OCI-LY1 (cell line): ENCODE measurements around the gene TOR2A.

Source experiments
- H2AFZ ChIP-seq: fragments of 200-600 bp; sonication (generic), shearing (Covaris generic); 2 replicates; pipeline ENCODE4 v1.6.0; 2014; ENCODE audit warnings: antibody characterized with exemption, mild to moderate bottlenecking, low read length
- H3F3A ChIP-seq: fragments of 200-600 bp; sonication (generic), shearing (Covaris generic); 2 replicates; pipeline ENCODE4 v1.6.0; 2014; ENCODE audit warnings: mild to moderate bottlenecking, antibody characterized with exemption, low read length, moderate library complexity; ENCODE audit not compliant: insufficient read depth
- H3K27ac ChIP-seq: fragments of 200-600 bp; sonication (generic); 2 replicates; pipeline ENCODE4 v1.5.1; 2014; ENCODE audit warnings: low read length, mixed run types, mild to moderate bottlenecking, low read depth; ENCODE audit not compliant: poor library complexity, severe bottlenecking
- H3K27me3 ChIP-seq: fragments of 200-600 bp; sonication (generic); 2 replicates; pipeline ENCODE4 v1.6.0; 2014; ENCODE audit warnings: antibody characterized with exemption, mild to moderate bottlenecking, low read length, moderate library complexity; ENCODE audit not compliant: insufficient read depth
- H3K36me3 ChIP-seq: fragments of 200-600 bp; sonication (generic); 2 replicates; pipeline ENCODE4 v1.6.1; 2014; ENCODE audit warnings: mild to moderate bottlenecking, antibody characterized with exemption, low read length, moderate library complexity, mixed read lengths; ENCODE audit not compliant: insufficient read depth
- H3K4me1 ChIP-seq: fragments of 200-600 bp; sonication (generic); 2 replicates; pipeline ENCODE4 v1.5.1; 2014; ENCODE audit warnings: mild to moderate bottlenecking, low read length, moderate library complexity; ENCODE audit not compliant: insufficient read depth, severe bottlenecking
- H3K4me2 ChIP-seq: fragments of 200-600 bp; sonication (generic), shearing (Covaris generic); 2 replicates; pipeline ENCODE4 v1.6.1; 2014; ENCODE audit warnings: low read length
- H3K4me3 ChIP-seq: fragments of 200-600 bp; sonication (generic); 2 replicates; pipeline ENCODE4 v1.5.1; 2014; ENCODE audit warnings: low read length, low read depth, mild to moderate bottlenecking, mixed read lengths; ENCODE audit not compliant: poor library complexity, severe bottlenecking
- H3K79me2 ChIP-seq: fragments of 200-600 bp; shearing (Covaris generic); 2 replicates; pipeline ENCODE4 v1.6.1; 2016; ENCODE audit warnings: mixed run types, low read length, mixed read lengths; ENCODE audit not compliant: insufficient read depth
- H3K9ac ChIP-seq: fragments of 200-600 bp; sonication (generic), shearing (Covaris generic); 2 replicates; pipeline ENCODE4 v1.6.1; 2014; ENCODE audit warnings: mild to moderate bottlenecking, low read length, mixed read lengths
- H3K9me2 ChIP-seq: fragments of 200-600 bp; sonication (generic), shearing (Covaris generic); 2 replicates; pipeline ENCODE4 v1.6.1; 2014; ENCODE audit warnings: low read depth, mild to moderate bottlenecking, low read length, mixed read lengths
- H3K9me3 ChIP-seq: fragments of 200-600 bp; shearing (Covaris generic); 2 replicates; pipeline ENCODE4 v1.6.1; 2014; ENCODE audit warnings: low read length, mixed read lengths
- H4K20me1 ChIP-seq: fragments of 200-600 bp; sonication (generic), shearing (Covaris generic); 2 replicates; pipeline ENCODE4 v1.6.0; 2016; ENCODE audit warnings: mild to moderate bottlenecking, low read length; ENCODE audit not compliant: insufficient read depth
- EZH2 ChIP-seq: fragments of 200-600 bp; sonication (generic), shearing (Covaris generic); IDR thresholded peaks from 2 replicates; pipeline ENCODE4 v1.8.0; 2017; ENCODE audit warnings: borderline replicate concordance, mixed run types, mild to moderate bottlenecking, antibody characterized with exemption, low read length, moderate library complexity, mixed read lengths
- TF ChIP-seq, protein P1 (sequence below): fragments of 200-600 bp; sonication (generic), shearing (Covaris generic); IDR thresholded peaks from 2 replicates; pipeline ENCODE4 v1.5.1; 2017; ENCODE audit warnings: mild to moderate bottlenecking, antibody characterized with exemption, low read length, moderate library complexity, mixed read lengths

The TOR2A gene

DNA sequence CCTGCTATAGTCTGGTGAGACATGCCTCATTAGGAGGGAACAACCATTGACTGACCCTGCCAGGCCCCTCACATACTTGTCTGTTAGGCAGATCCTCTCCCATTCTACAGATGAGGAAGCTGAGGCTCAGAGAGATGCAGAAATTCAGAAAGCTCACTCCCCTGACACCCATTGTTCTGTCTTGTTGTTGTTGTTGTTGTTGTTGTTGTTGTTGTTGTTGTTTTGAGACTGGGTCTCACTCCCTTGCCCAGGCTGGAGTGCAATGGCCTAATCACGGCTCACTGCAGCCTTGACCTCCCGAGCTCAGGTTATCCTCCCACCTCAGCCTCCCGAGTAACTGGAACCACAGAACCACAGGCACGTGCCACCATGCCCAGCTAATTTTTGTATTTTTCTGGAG, 41.4 kb downstream of the TOR2A start:
- H3K4me3 ChIP-seq, result no peak overlapping the region
- H3K4me1 ChIP-seq, result no peaks in the 10 kb centered on the region
- H3K4me2 ChIP-seq, result no peak overlapping the region
- H2AFZ ChIP-seq, result no peak overlapping the region
- H3K9me3 ChIP-seq, result no peaks in the 10 kb centered on the region
- H3K9ac ChIP-seq, result no peak overlapping the region
- no peaks in the 10 kb centered on the region for H4K20me1 ChIP-seq
- H3K27me3 ChIP-seq, result no peaks in the 10 kb centered on the region; the same call in none of the 2 replicates
- no peak overlapping the region for H3K27ac ChIP-seq
- H3K79me2 ChIP-seq, result no peaks in the 10 kb centered on the region
- no peaks in the 10 kb centered on the region for H3K36me3 ChIP-seq
- TF ChIP-seq EZH2, result no peak
- TF ChIP-seq, protein P1, sequence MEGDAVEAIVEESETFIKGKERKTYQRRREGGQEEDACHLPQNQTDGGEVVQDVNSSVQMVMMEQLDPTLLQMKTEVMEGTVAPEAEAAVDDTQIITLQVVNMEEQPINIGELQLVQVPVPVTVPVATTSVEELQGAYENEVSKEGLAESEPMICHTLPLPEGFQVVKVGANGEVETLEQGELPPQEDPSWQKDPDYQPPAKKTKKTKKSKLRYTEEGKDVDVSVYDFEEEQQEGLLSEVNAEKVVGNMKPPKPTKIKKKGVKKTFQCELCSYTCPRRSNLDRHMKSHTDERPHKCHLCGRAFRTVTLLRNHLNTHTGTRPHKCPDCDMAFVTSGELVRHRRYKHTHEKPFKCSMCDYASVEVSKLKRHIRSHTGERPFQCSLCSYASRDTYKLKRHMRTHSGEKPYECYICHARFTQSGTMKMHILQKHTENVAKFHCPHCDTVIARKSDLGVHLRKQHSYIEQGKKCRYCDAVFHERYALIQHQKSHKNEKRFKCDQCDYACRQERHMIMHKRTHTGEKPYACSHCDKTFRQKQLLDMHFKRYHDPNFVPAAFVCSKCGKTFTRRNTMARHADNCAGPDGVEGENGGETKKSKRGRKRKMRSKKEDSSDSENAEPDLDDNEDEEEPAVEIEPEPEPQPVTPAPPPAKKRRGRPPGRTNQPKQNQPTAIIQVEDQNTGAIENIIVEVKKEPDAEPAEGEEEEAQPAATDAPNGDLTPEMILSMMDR, result no peak
- H3F3A ChIP-seq, result no peaks in the 10 kb centered on the region
- no peaks in the 10 kb centered on the region for H3K9me2 ChIP-seq

DNA sequence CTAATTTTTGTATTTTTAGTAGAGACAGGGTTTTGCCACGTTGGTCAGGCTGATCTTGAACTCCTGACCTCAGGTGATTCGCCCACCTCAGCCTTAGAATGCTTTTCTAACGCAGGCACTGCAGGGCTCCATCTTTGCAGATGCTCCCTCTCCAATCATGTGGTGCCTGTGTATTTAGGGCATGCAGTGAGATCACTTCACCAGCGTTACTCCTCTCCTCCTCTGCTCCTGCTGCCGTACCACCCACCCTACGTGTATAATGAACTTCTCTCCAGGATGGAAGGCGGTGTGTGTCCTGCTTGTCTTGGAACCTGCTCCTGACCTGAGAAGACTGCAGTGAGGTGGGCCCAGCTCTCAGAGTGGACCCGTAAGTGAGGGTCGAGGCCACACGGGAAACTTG, 42.0 kb downstream of the TOR2A start:
- H3K27me3 ChIP-seq, result no peaks in the 10 kb centered on the region; the same call in none of the 2 replicates

DNA sequence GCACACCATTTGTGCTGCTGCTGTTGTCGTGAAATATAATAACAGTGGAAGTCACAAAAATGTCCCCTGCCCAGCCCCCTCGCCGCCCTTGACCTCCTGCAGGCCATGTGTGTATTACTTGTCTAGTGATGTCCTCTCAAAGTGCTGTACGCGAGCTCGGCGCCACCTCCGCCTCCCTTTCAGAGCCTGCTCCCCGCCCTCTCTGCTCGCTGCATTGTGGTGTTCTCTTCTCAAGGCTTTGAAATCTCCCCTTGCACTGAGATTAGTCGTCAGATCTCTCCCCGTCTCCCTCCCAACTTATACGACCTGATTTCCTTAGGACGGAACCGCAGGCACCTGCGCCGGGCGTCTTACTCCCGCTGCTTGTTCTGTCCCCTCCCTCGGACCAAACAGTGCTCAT, 43.0 kb downstream of the TOR2A start:
- Histone ChIP-seq H3F3A (no peaks in the 10 kb centered on the region), H3K27me3 (no peaks in the 10 kb centered on the region; the same call in none of the 2 replicates), H3K9ac (no peak overlapping the region), H3K4me2 (no peak overlapping the region), H3K36me3 (no peaks in the 10 kb centered on the region), H2AFZ (no peak overlapping the region), H4K20me1 (no peaks in the 10 kb centered on the region), H3K4me1 (no peaks in the 10 kb centered on the region), H3K4me3 (no peak overlapping the region), H3K9me3 (no peaks in the 10 kb centered on the region), H3K9me2 (no peaks in the 10 kb centered on the region), H3K27ac (no peak overlapping the region), H3K79me2 (no peaks in the 10 kb centered on the region)
- TF ChIP-seq, protein P1, result no peak
- TF ChIP-seq EZH2, result no peak

More for the DNA sequence above, 42.0 kb downstream of the TOR2A start:
- Histone ChIP-seq H3K9ac (no peak overlapping the region), H3K4me1 (no peaks in the 10 kb centered on the region), H3K9me2 (no peaks in the 10 kb centered on the region), H3K4me3 (no peak overlapping the region), H3K4me2 (no peak overlapping the region), H3F3A (no peaks in the 10 kb centered on the region), H3K79me2 (no peaks in the 10 kb centered on the region), H3K36me3 (no peaks in the 10 kb centered on the region), H3K9me3 (no peaks in the 10 kb centered on the region), H2AFZ (no peak overlapping the region), H4K20me1 (no peaks in the 10 kb centered on the region), H3K27ac (no peak overlapping the region)
- no peak for TF ChIP-seq EZH2
- TF ChIP-seq, protein P1, result no peak
